MM.1S (cell line): ENCODE results near the gene RAB3A.

Experiments
- DNase-seq: peaks from one replicate; pipeline ENCODE4 v3.0.0-alpha.2; 2015
- H2AFZ ChIP-seq: fragments of 300-600 bp; sonication (generic); 2 replicates; pipeline ENCODE4 v1.6.0; 2016; ENCODE audit warnings: antibody characterized with exemption, low read length
- H3F3A ChIP-seq: fragments of 300-600 bp; sonication (generic); 2 replicates; pipeline ENCODE4 v1.6.1; 2016; ENCODE audit warnings: mild to moderate bottlenecking, antibody characterized with exemption, low read length, moderate library complexity, mixed read lengths; ENCODE audit not compliant: insufficient read depth
- H3K27ac ChIP-seq: fragments of 300-600 bp; sonication (generic); 2 replicates; pipeline ENCODE4 v1.5.1; 2016; ENCODE audit warnings: mild to moderate bottlenecking, low read length
- H3K27me3 ChIP-seq: fragments of 300-600 bp; sonication (generic); replicated peaks from 2 replicates; pipeline ENCODE4 v1.6.0; 2016; ENCODE audit warnings: low read length; ENCODE audit not compliant: insufficient read depth
- H3K36me3 ChIP-seq: fragments of 300-600 bp; sonication (generic); replicated peaks from 2 replicates; pipeline ENCODE4 v1.6.1; 2016; ENCODE audit warnings: mild to moderate bottlenecking, low read length, mixed read lengths; ENCODE audit not compliant: insufficient read depth
- H3K4me1 ChIP-seq: fragments of 300-600 bp; sonication (generic); 2 replicates; pipeline ENCODE4 v1.6.1; 2016; ENCODE audit warnings: low read length, mixed read lengths
- H3K4me2 ChIP-seq: fragments of 300-600 bp; sonication (generic); 2 replicates; pipeline ENCODE4 v1.6.0; 2016; ENCODE audit warnings: low read depth, low read length
- H3K4me3 ChIP-seq: fragments of 300-600 bp; sonication (generic); 2 replicates; pipeline ENCODE4 v1.5.1; 2016; ENCODE audit warnings: low read length, mixed read lengths
- H3K79me2 ChIP-seq: fragments of 300-600 bp; sonication (generic); 2 replicates; pipeline ENCODE4 v1.6.1; 2016; ENCODE audit warnings: mixed run types, low read length, mixed read lengths
- H3K9ac ChIP-seq: fragments of 300-600 bp; sonication (generic); 2 replicates; pipeline ENCODE4 v1.6.1; 2016; ENCODE audit warnings: low read length, mixed read lengths
- H3K9me2 ChIP-seq: fragments of 300-600 bp; sonication (generic); replicated peaks from 2 replicates; pipeline ENCODE4 v1.6.1; 2016; ENCODE audit warnings: mild to moderate bottlenecking, low read length, mixed read lengths; ENCODE audit not compliant: insufficient read depth
- H3K9me3 ChIP-seq: fragments of 300-600 bp; sonication (generic); replicated peaks from 2 replicates; pipeline ENCODE4 v1.6.1; 2016; ENCODE audit warnings: mild to moderate bottlenecking, low read length, mixed read lengths; ENCODE audit not compliant: insufficient read depth
- H4K20me1 ChIP-seq: fragments of 300-600 bp; sonication (generic); 2 replicates; pipeline ENCODE4 v1.6.1; 2016; ENCODE audit warnings: mild to moderate bottlenecking, low read length, moderate library complexity, mixed read lengths; ENCODE audit not compliant: insufficient read depth
- CTCF ChIP-seq: fragments of 300-600 bp; sonication (generic); IDR thresholded peaks from 2 replicates; pipeline ENCODE4 v1.5.1; 2016; ENCODE audit warnings: antibody characterized with exemption, low read length, mixed read lengths
- EZH2 ChIP-seq: fragments of 300-600 bp; sonication (generic); optimal IDR thresholded peaks from 2 replicates; pipeline ENCODE3; 2017; ENCODE audit warnings: low read depth, mild to moderate bottlenecking, antibody characterized with exemption, low read length, mixed read lengths
- EZH2phosphoT487 ChIP-seq: fragments of 300-600 bp; sonication (generic); IDR thresholded peaks from 2 replicates; pipeline ENCODE4 v1.6.1; 2018; ENCODE audit warnings: antibody characterized with exemption, low read length

RAB3A gene

DNA sequence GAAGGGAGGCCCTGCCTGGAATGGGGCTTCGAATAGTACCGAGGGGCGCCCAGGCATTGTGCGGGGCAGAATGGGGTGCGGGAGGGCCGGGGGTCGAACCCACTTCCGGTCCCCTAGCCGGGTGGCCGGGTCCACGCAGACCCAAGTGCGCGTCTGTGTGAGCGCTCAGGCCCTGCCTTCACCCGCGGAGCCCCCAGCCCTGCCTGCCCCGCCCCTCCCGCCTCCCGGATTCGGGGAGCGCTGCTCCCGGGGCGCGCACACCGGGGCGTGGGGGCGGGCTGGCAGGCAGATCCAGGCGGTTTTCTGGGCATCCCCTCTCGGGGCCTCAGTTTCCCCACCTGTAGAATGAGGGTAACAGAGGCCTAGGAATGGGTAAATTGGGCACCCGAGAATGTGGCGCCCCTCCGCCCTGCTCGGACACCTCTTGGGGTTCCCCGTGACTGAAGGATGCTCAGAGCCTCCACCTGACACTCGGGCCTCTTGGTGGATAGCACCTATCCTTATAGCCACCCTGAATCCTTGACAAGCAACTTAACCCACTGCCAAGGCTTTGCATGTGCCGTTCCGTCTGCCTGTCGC lies 50.2 kb downstream of the RAB3A start:
- no peaks in the 10 kb centered on the region for H3K27me3 ChIP-seq
- peak overlapping the region; percentile 86 for H3K4me3 ChIP-seq
- peaks cover 14% of the 10 kb centered on the region; the same call in 1 of the 2 replicates for H3K79me2 ChIP-seq
- H2AFZ ChIP-seq: peak overlapping the region; percentile 85
- H4K20me1 ChIP-seq: no peaks in the 10 kb centered on the region
- H3K4me2 ChIP-seq: peak overlapping the region; percentile 89
- H3K9me3 ChIP-seq: no peaks in the 10 kb centered on the region
- no peak for TF ChIP-seq CTCF
- no peak for TF ChIP-seq EZH2phosphoT487
- no peak for TF ChIP-seq EZH2
- H3K9ac ChIP-seq: peak overlapping the region; percentile 92
- H3K9me2 ChIP-seq: no peaks in the 10 kb centered on the region
- peaks cover 12% of the 10 kb centered on the region for H3F3A ChIP-seq
- no peaks in the 10 kb centered on the region for H3K36me3 ChIP-seq
- no peak overlapping the region; the same call in 1 of the 2 replicates for H3K27ac ChIP-seq
- 0 out of 2 replicates have a peak, but pooled peaks cover 6% of the 10 kb centered on the region for H3K4me1 ChIP-seq
- peak; percentile 9 for DNase-seq

GRCh38 chr19:18152817-18153555 lies 50.9 kb downstream of the RAB3A start, which contains the start of gene PIK3R2:
Gene PIK3R2 (plus strand): TSS chr19:18153163. CDS start chr19:18155880, 2,717 bp downstream.
- Histone ChIP-seq H3K9me3 (no peaks in the 10 kb centered on the region), H3K27ac (peak within 1 kb of the TSS; percentile 88), H3K9ac (peak within 1 kb of the TSS; percentile 92), H2AFZ (peak within 1 kb of the TSS; percentile 85), H3K27me3 (no peaks in the 10 kb centered on the region), H3F3A (peaks cover 12% of the 10 kb centered on the region), H3K9me2 (no peaks in the 10 kb centered on the region), H3K4me3 (peak within 1 kb of the TSS; percentile 86), H3K4me1 (0 out of 2 replicates have a peak, but pooled peaks cover 6% of the 10 kb centered on the region), H3K79me2 (peaks cover 14% of the 10 kb centered on the region; the same call in 1 of the 2 replicates), H3K4me2 (peak within 1 kb of the TSS; percentile 89), H4K20me1 (no peaks in the 10 kb centered on the region), H3K36me3 (no peaks in the 10 kb centered on the region)
- no peak for TF ChIP-seq EZH2
- no peak for TF ChIP-seq CTCF
- no peak for TF ChIP-seq EZH2phosphoT487
- peak; percentile 99 for DNase-seq

GRCh38 chr19:18152442-18152816 lies 51.4 kb downstream of the RAB3A start:
- H2AFZ ChIP-seq: peak overlapping the region; percentile 84
- H3K27ac ChIP-seq: peak overlapping the region; percentile 88

More at GRCh38 chr19:18152442-18152816, 51.4 kb downstream of the RAB3A start:
- Histone ChIP-seq H3F3A (peaks cover 12% of the 10 kb centered on the region), H3K9ac (peak overlapping the region; percentile 74), H3K4me2 (peak overlapping the region; percentile 83), H3K9me2 (no peaks in the 10 kb centered on the region), H3K79me2 (peaks cover 14% of the 10 kb centered on the region; the same call in 1 of the 2 replicates), H3K27me3 (no peaks in the 10 kb centered on the region), H3K4me1 (0 out of 2 replicates have a peak, but pooled peaks cover 6% of the 10 kb centered on the region), H3K4me3 (peak overlapping the region; percentile 64), H3K36me3 (no peaks in the 10 kb centered on the region), H4K20me1 (no peaks in the 10 kb centered on the region), H3K9me3 (no peaks in the 10 kb centered on the region)
- DNase-seq: peak; percentile 98
- no peak for TF ChIP-seq EZH2phosphoT487
- peak; percentile 79 for TF ChIP-seq CTCF
- no peak for TF ChIP-seq EZH2
